WTC11 (cell line): Measurements from ENCODE around the gene PF4V1. TPM values are rescaled to one million over a fixed set of nuclear protein-coding genes. Genes with fewer than 3 reads are reported as not detected.

Experiments
- ATAC-seq: fragments of 200-7000 bp; cut with Tn5 transposase; 2 replicates; pipeline ENCODE4 v1.10.0; 2021; ENCODE audit warnings: mild to moderate bottlenecking, moderate library complexity
- Bru-seq: library from RNA; stranded (reverse); fragments of 400-500 nt; gene quantifications from one replicate; lab custom pipeline; 2021; lab: Mats Ljungman, UMichigan
- CTCF ChIA-PET: fragments of 300-600 bp; sonication (Branson Sonifier 250); formaldehyde crosslinking; loops from one replicate; lab custom pipeline; 2021; ENCODE audit warnings: antibody characterized with exemption; lab: Charles Lee
- POLR2A ChIA-PET: fragments of 350-600 bp; sonication (Branson Sonifier 250); formaldehyde crosslinking; loops from one replicate; lab custom pipeline; 2021; ENCODE audit warnings: antibody characterized with exemption; lab: Charles Lee
- DNase-seq: peaks from one replicate; pipeline ENCODE4 v3.0.0; 2021; ENCODE audit warnings: low spot score
- H3K27ac Mint-ChIP-seq: 2 replicates; pipeline ENCODE4 v1.8.0; 2021; ENCODE audit warnings: mixed read lengths
- H3K27me3 Mint-ChIP-seq: 2 replicates; pipeline ENCODE4 v1.8.0; 2021; ENCODE audit warnings: low read depth, mild to moderate bottlenecking, moderate library complexity, mixed read lengths
- H3K36me3 Mint-ChIP-seq: 2 replicates; pipeline ENCODE4 v1.8.0; 2021; ENCODE audit warnings: mixed read lengths
- H3K4me1 Mint-ChIP-seq: 2 replicates; pipeline ENCODE4 v1.8.0; 2022; ENCODE audit warnings: mixed read lengths
- H3K4me3 Mint-ChIP-seq: 2 replicates; pipeline ENCODE4 v1.8.0; 2021; ENCODE audit warnings: mild to moderate bottlenecking, moderate library complexity, mixed read lengths
- H3K9me3 Mint-ChIP-seq: 2 replicates; pipeline ENCODE4 v1.8.0; 2021; ENCODE audit warnings: mixed read lengths
- AR ChIP-seq: fragments of 250-450 bp; sonication (Bioruptor Pico); IDR thresholded peaks from 2 replicates; pipeline ENCODE4 v1.9.0; 2021; ENCODE audit warnings: mild to moderate bottlenecking
- ATF3 ChIP-seq: sonication (generic); formaldehyde crosslinking; conservative IDR thresholded peaks from 2 replicates; pipeline ENCODE4 v1.8.1; 2022; ENCODE audit warnings: mild to moderate bottlenecking, missing genetic modification reagents
- CBFB ChIP-seq: sonication (generic); formaldehyde crosslinking; IDR thresholded peaks from 2 replicates; pipeline ENCODE4 v1.8.1; 2022; ENCODE audit warnings: mild to moderate bottlenecking, low read depth, missing genetic modification reagents
- ESRRA ChIP-seq: sonication (generic); formaldehyde crosslinking; IDR thresholded peaks from 2 replicates; pipeline ENCODE4 v1.8.1; 2022; ENCODE audit warnings: mild to moderate bottlenecking, missing genetic modification reagents, borderline replicate concordance
- FOXP1 ChIP-seq: sonication (generic); formaldehyde crosslinking; IDR thresholded peaks from 2 replicates; pipeline ENCODE4 v1.8.0; 2022; ENCODE audit warnings: missing genetic modification reagents, mild to moderate bottlenecking, moderate library complexity, borderline replicate concordance
- FOXP4 ChIP-seq: sonication (generic); formaldehyde crosslinking; IDR thresholded peaks from 2 replicates; pipeline ENCODE4 v1.8.0; 2022; ENCODE audit warnings: mild to moderate bottlenecking, missing genetic modification reagents
- GTF2I ChIP-seq: fragments of 250-450 bp; sonication (Bioruptor Pico); conservative IDR thresholded peaks from 2 replicates; pipeline ENCODE4 v1.4.0; 2021; ENCODE audit warnings: mild to moderate bottlenecking
- IRF2 ChIP-seq: sonication (generic); formaldehyde crosslinking; IDR thresholded peaks from 2 replicates; pipeline ENCODE4 v1.8.0; 2022; ENCODE audit warnings: low read depth, missing genetic modification reagents, borderline replicate concordance
- JAZF1 ChIP-seq: fragments of 250-450 bp; sonication (Bioruptor Pico); IDR thresholded peaks from 2 replicates; pipeline ENCODE4 v1.9.0; 2021; ENCODE audit warnings: moderate library complexity, mild to moderate bottlenecking, inconsistent platforms
- MAX ChIP-seq: sonication (generic); formaldehyde crosslinking; IDR thresholded peaks from 2 replicates; pipeline ENCODE4 v1.8.0; 2022; ENCODE audit warnings: mild to moderate bottlenecking, missing genetic modification reagents
- MXD4 ChIP-seq: fragments of 250-450 bp; sonication (Bioruptor Pico); IDR thresholded peaks from 2 replicates; pipeline ENCODE4 v1.8.0; 2021; ENCODE audit warnings: mild to moderate bottlenecking, moderate library complexity, borderline replicate concordance
- MYBL2 ChIP-seq: sonication (generic); formaldehyde crosslinking; IDR thresholded peaks from 2 replicates; pipeline ENCODE4 v1.8.1; 2023; ENCODE audit warnings: mild to moderate bottlenecking, moderate library complexity, missing genetic modification reagents
- NR1H2 ChIP-seq: sonication (generic); formaldehyde crosslinking; IDR thresholded peaks from 2 replicates; pipeline ENCODE4 v1.9.0; 2021; ENCODE audit warnings: mild to moderate bottlenecking, moderate library complexity, missing genetic modification reagents
- PREB ChIP-seq: sonication (generic); formaldehyde crosslinking; IDR thresholded peaks from 2 replicates; pipeline ENCODE4 v1.8.1; 2022; ENCODE audit warnings: mild to moderate bottlenecking, missing genetic modification reagents, moderate library complexity, borderline replicate concordance
- ZNF121 ChIP-seq: sonication (generic); formaldehyde crosslinking; IDR thresholded peaks from 2 replicates; pipeline ENCODE4 v1.8.0; 2023; ENCODE audit warnings: missing genetic modification reagents
- ZNF138 ChIP-seq: sonication (generic); formaldehyde crosslinking; conservative IDR thresholded peaks from 2 replicates; pipeline ENCODE4 v1.8.1; 2022; ENCODE audit warnings: mild to moderate bottlenecking, moderate library complexity, missing genetic modification reagents
- ZNF232 ChIP-seq: sonication (generic); formaldehyde crosslinking; IDR thresholded peaks from 2 replicates; pipeline ENCODE4 v1.8.0; 2022; ENCODE audit warnings: mild to moderate bottlenecking, missing genetic modification reagents
- ZNF317 ChIP-seq: sonication (generic); formaldehyde crosslinking; IDR thresholded peaks from 2 replicates; pipeline ENCODE4 v1.8.1; 2023; ENCODE audit warnings: low read depth, mild to moderate bottlenecking, moderate library complexity, missing genetic modification reagents, borderline replicate concordance
- long read RNA-seq, 3 experiments: library from RNA in 1 of 3; library from capped mRNA in 1 of 3; library from polyadenylated mRNA in 1 of 3; unstranded in 2 of 3; stranded (forward) in 1 of 3; transcript quantifications; one replicate each; pipeline ENCODE4 v2.0.0, GENCODE V29; 2021
- total RNA-seq: library from RNA; stranded (reverse); gene quantifications from 3 replicates; pipeline ENCODE4 v1.2.3, GENCODE V29; 2021
- TF ChIP-seq, protein P1 (sequence below): sonication (generic); formaldehyde crosslinking; IDR thresholded peaks from 2 replicates; pipeline ENCODE4 v1.8.0; 2022; ENCODE audit warnings: missing genetic modification reagents

The PF4V1 gene, protein sequence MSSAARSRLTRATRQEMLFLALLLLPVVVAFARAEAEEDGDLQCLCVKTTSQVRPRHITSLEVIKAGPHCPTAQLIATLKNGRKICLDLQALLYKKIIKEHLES
- total RNA-seq (not detected in 3 replicates), Bru-seq, nascent RNA (percentile 32 among the genes with signal in this experiment)
- long read RNA-seq, experiment 1, result 0 reads
- long read RNA-seq, experiment 2, result 0 reads
- long read RNA-seq, experiment 3, result 0 reads

GRCh38 chr4:73853246-73853704 is at the start of gene PF4V1:
Gene PF4V1, plus strand, starts transcription at chr4:73853296. Its CDS starts 67 bp downstream, at chr4:73853363.
- no peak for TF ChIP-seq PREB (CRISPR knock-in tag)
- 0 out of 2 replicates have a peak, but pooled peaks have one; percentile 35 for TF ChIP-seq MAX
- TF ChIP-seq, protein P1, sequence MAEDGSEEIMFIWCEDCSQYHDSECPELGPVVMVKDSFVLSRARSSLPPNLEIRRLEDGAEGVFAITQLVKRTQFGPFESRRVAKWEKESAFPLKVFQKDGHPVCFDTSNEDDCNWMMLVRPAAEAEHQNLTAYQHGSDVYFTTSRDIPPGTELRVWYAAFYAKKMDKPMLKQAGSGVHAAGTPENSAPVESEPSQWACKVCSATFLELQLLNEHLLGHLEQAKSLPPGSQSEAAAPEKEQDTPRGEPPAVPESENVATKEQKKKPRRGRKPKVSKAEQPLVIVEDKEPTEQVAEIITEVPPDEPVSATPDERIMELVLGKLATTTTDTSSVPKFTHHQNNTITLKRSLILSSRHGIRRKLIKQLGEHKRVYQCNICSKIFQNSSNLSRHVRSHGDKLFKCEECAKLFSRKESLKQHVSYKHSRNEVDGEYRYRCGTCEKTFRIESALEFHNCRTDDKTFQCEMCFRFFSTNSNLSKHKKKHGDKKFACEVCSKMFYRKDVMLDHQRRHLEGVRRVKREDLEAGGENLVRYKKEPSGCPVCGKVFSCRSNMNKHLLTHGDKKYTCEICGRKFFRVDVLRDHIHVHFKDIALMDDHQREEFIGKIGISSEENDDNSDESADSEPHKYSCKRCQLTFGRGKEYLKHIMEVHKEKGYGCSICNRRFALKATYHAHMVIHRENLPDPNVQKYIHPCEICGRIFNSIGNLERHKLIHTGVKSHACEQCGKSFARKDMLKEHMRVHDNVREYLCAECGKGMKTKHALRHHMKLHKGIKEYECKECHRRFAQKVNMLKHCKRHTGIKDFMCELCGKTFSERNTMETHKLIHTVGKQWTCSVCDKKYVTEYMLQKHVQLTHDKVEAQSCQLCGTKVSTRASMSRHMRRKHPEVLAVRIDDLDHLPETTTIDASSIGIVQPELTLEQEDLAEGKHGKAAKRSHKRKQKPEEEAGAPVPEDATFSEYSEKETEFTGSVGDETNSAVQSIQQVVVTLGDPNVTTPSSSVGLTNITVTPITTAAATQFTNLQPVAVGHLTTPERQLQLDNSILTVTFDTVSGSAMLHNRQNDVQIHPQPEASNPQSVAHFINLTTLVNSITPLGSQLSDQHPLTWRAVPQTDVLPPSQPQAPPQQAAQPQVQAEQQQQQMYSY (CRISPR knock-in tag), result peak; percentile 68
- no peak for TF ChIP-seq MYBL2 (CRISPR knock-in tag)
- no peak for TF ChIP-seq GTF2I (CRISPR knock-in tag)
- TF ChIP-seq FOXP4 (CRISPR knock-in tag), result 0 out of 2 replicates have a peak, but pooled peaks have one; percentile 24
- TF ChIP-seq NR1H2, result no peak
- Mint-ChIP-seq H3K4me1 (peaks cover 20% of the 10 kb centered on the region), H3K9me3 (no peaks in the 10 kb centered on the region), H3K27me3 (peaks cover 18% of the 10 kb centered on the region), H3K4me3 (peak within 1 kb of the TSS; percentile 52), H3K27ac (no peak within 1 kb of the TSS), H3K36me3 (no peaks in the 10 kb centered on the region)
- CTCF ChIA-PET, result interaction anchor here (0.6 to 2.6 kb wide), 9 partner anchors 9 to 281 kb away, joined by 3 to 39 read pairs (median 4); partner anchors contain the start of gene CXCL1
- POLR2A ChIA-PET, result no interaction called here
- ATAC-seq, result peak; percentile 93
- peak; percentile 71 for DNase-seq

DNA sequence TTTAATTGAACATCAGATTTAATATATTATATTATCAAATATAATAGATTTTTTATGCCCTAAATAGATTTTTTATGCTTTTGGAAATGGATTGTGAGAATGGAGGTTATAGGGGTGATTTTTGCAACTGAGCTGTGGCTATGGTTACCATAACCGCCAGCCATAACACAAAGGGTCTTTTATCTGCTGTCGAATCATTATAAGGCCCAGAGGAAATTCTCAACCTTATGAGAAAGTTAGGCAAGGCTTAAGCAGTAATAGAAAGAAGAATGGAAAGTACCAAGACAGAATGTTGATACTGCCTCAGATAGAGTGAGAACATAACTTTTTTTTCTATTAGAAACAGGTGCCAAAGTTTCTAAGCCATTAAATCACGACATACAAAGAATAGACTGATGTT is 42.9 kb upstream of the PF4V1 start:
- ATAC-seq, result no peak
- no peak overlapping the region for H3K4me3 Mint-ChIP-seq
- ChIA-PET CTCF (no interaction called here), POLR2A (no interaction called here)
- peaks cover 6% of the 10 kb centered on the region for H3K4me1 Mint-ChIP-seq
- no peak overlapping the region for H3K27ac Mint-ChIP-seq
- H3K9me3 Mint-ChIP-seq, result no peaks in the 10 kb centered on the region
- no peaks in the 10 kb centered on the region for H3K36me3 Mint-ChIP-seq
- no peaks in the 10 kb centered on the region; the same call in 1 of the 2 replicates for H3K27me3 Mint-ChIP-seq
- DNase-seq, result no peak
- TF ChIP-seq AR (CRISPR knock-in tag), result no peak
- TF ChIP-seq ZNF121, result no peak
- TF ChIP-seq ZNF317, result no peak
- no peak for TF ChIP-seq IRF2 (CRISPR knock-in tag)
- no peak for TF ChIP-seq FOXP4 (CRISPR knock-in tag)
- TF ChIP-seq FOXP1, result no peak
- no peak for TF ChIP-seq GTF2I (CRISPR knock-in tag)
- TF ChIP-seq JAZF1 (CRISPR knock-in tag), result no peak
- no peak for TF ChIP-seq MYBL2 (CRISPR knock-in tag)
- no peak for TF ChIP-seq ZNF138 (CRISPR knock-in tag)
- no peak for TF ChIP-seq ZNF232 (CRISPR knock-in tag)
- no peak for TF ChIP-seq CBFB (CRISPR knock-in tag)
- TF ChIP-seq MXD4 (CRISPR knock-in tag), result no peak
- TF ChIP-seq ATF3 (CRISPR knock-in tag), result no peak
- TF ChIP-seq ESRRA (CRISPR knock-in tag), result no peak
